HPDE6-E6E7 (cell line): ENCODE results near the gene SLC24A4.

Experiments used
- DNase-seq: peaks from one replicate; pipeline ENCODE4 v3.0.0; 2011; ENCODE audit warnings: missing footprints; ENCODE audit errors: extremely low spot score

The SLC24A4 gene

DNA sequence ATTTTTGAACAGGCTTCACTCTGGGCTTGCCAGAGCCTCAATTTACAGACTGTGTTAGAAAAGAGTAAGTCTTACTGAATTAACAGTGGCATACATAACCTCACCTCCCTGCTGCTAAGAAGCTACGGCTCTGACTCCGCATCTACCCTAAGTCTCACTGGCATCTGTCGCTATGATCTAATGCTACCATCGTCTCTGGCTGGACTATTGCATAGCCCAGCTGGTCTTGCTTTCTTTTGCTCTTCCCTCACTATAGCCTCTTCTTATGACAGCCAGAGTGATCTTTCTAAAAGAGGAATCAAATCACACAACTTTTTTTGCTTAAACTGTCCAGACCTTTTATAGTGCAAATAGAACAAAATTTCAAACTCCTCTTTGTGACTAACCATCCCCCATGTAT is 81.1 kb downstream of the SLC24A4 start:
- no peak for DNase-seq

DNA sequence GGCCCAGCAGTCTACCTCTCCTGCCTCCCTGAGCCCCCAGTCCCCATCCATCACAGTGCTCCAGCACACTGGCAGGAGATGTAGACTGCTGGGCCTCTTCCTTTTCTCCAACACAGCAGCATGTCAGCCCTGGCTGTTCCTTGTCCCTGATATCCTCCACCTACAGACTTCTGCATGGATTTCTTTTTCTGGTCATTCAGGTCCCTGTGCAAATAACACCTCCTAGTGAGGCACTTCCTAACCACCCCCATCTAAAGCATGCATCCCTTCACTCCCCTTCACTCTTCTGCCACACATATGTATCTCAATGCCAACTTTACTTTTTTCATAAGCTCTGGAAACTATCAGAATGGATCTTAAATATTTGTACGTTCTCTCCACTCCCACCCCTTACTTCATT is 81.5 kb downstream of the SLC24A4 start:
- DNase-seq, result no peak

DNA sequence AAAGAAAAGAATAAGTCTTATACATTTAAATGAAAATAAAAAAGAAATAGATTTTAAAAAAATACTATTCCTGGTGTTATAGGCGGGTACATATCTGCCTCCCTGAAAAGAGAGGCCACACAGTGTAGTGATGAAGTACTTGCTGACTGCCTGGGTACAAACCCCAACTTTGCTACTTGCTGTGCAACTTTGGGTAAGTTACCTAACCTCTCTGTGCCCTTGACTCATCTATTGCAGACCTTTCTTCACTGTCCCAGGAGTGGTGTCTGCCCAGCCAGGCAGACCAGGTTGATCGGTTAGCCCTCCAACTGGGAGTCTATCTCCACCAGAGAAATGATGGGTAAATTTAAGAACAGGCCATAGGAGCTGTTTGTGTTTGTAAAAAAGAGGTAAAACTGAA is 82.0 kb downstream of the SLC24A4 start:
- no peak for DNase-seq

DNA sequence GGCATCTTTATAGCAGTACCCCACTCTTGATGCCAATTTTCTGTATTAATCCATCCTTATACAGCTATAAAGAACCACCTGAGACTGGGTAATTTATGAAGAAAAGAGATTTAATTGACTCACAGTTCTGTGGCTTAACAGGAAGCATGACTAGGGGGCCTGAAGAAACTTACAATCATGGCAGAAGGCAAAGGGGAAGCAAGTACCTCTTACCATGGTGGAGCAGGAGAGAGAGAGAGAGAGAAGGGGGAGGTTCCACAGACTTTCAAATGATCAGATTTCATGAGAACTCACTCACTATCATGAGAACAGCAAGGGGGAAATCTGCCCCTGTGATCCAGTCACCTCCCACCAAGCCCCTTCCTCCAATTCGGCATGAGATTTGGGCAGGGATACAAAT is 84.4 kb downstream of the SLC24A4 start:
- DNase-seq, result no peak

DNA sequence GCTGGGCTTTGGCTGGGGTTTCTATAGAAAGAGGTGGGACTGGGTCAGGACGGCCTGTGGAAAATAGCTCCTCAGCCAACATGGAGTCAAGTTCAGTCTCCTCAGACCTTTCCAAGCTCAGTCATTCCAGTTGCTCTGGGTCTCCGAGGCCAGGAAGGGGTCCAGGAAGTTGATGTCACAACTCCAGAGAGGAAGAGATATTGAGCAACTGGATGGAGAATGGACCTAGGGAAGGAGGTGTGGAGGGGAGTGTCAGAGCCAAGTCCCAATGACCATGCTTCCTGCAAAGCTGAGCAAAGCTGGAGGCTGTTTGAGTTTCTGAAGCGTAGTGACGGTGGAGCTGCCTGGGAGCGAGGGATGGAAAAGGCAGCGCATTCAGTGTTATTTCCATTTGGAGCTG is 86.1 kb downstream of the SLC24A4 start:
- no peak for DNase-seq

DNA sequence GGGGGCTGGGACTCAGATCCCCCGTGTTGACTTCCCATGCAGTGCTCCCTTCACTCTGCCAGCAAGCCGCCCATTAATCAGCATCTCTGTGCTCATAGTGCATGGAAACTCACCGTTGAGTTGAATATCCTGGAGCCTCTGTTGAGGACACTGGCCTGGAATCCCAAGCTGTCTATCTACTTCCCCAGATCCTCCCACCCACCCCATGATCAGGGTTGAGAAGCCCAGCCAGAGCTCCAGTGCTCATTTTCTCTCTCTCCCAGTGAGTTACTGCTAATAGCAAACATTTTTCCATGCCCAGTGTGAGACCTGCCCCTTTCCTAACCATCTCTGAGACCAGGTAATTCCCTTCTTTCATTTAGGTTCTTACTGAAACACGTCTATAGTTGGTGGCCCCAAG is 88.2 kb downstream of the SLC24A4 start:
- DNase-seq, result no peak

DNA sequence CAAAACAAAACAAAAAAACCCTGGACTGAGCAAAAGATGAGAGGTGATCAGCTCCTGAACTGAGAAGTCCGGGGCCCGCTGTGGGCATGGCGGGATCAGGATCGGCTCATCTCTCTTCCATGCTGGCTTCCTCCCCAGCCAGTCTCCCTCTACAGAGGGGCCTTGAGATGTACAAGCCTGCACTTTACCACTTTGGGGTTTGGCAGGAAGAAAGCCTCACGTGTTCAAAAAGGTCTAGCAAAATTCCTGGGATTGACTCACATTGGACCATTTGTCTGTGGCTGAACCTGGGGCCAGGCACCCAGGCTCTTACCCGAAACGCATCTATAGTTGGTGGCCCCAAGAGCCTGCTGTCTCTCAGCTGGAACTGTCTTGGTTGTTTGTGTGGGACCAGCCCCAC is 89.0 kb downstream of the SLC24A4 start:
- DNase-seq, result no peak

DNA sequence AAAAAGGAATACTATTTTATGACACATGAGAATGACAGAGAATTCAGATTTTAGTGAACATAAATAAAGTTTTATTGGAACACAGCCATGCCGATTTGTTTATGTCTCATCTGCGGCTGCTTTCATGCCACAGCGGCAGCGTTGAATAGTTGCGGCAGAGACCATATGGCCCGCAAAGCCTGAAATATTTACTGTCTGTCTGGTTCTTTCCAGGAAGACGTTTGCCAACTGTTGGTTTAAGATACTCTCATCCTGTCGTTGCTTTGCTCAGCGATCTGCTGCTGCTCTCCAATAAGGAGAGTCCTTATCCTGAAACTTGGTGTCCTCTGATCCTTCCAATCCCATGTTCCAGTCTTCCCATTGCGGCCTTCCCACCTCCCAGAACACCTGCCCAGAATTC is 89.9 kb downstream of the SLC24A4 start:
- DNase-seq, result no peak

DNA sequence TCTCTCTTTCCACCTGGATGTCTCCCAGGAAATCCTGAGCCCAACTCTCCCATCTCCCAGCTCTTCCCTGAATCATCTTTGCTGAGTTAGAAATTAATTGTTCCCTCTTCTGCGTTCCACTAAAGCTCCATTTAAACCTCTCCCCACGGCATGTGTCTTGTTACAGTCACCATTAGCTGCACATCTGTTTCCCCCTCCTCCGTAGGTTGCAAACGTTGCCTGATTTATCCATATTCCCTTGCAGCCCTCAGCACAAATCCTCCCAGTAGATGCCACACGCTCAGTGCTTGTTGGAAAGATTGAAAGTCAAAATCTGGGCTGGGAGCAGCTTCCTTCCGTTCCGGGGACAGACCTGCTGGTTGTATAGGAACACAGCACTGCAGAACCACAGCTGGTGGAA is 90.4 kb downstream of the SLC24A4 start:
- DNase-seq, result no peak

DNA sequence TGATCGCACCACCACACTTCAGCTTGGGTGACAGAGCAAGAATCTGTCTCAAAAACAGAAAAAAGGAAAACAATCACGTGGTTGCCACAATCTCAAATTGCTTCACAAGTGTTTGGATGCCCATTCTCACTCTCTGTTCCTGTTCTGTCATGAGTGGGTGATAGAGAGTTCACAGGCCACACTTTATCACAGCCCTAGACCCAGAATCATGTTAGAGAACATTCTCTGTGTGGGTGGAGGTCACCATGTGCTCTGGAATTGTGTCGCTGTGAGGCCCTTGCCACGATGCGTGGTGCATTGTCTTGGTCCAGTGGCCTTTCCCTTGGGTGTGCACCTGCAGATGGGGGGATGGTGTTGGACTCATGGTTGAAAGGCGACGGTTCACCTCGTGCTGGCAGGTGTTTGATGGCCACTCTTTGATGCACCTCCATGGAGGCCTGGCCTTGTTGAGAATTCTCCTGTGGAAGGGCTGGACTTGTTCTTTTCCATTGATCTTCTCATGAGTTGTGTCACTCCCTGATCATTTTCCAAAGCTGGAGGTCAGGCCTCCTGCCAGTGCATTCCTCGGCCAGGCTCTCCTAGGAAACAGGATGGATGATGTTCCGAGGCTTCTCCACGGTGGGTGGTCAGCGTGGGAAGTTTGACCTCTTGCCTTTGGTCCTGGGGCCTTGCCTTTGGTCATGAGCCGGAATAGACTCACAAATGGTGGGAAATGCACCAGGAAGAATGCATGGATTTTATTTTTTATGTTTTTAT is 91.9 kb downstream of the SLC24A4 start:
- no peak for DNase-seq

DNA sequence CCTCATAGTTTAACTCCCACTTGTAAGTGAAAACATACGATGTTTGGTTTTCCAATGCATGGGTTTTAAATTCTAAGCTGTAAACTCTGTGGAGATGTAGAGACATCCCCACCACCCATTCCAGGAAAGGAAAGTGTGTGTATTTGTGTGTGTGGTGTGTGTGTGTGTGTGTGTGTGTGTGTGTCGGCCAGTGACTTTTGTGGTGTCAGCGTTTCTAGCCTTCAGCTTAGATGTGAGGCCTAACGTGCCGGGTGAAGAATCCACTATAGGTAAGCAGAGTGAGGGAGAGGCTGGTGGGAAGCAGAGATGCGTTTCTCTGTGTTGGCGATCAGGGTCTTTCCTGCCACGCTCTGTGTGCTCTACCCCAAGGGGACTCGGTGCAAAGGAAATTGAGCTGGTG is 93.0 kb downstream of the SLC24A4 start:
- no peak for DNase-seq

DNA sequence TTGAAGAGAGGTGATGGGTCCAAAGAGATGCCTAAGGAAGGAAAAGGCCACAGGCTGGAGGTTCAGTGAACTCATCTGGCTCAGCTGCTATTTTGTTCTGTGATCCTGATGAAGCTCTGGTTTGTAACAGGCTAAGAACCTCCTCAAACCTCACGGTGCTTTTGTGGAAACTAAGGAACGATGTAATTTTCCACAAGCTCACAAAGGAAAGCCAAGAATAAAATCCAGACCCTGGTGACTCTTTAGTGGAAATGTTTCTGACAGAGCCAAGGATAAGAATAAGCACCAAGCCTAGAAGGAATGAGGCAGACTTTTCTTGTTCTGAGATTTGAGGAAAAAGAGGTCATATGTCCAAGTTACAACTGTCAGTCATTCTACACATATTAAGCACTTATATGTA is 93.6 kb downstream of the SLC24A4 start:
- no peak for DNase-seq

DNA sequence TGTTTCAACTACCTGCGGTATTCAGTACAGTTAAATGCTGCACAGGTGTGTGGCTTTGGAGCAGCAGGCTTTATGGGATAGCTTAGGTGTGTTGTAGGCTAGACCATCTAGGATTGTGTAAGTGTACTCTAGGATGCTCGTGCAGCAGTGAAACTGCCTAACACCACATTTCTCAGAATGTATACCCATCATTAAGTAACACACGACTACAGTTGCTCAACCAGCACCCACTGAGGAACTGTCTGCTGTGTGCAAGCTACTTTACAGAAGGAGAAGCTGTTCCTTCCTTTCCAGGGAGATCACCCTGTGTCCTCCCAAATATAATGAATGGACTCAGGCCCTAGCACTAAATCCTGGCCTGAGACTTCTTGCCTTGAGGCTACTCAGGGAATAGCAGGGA is 94.8 kb downstream of the SLC24A4 start:
- DNase-seq, result no peak

DNA sequence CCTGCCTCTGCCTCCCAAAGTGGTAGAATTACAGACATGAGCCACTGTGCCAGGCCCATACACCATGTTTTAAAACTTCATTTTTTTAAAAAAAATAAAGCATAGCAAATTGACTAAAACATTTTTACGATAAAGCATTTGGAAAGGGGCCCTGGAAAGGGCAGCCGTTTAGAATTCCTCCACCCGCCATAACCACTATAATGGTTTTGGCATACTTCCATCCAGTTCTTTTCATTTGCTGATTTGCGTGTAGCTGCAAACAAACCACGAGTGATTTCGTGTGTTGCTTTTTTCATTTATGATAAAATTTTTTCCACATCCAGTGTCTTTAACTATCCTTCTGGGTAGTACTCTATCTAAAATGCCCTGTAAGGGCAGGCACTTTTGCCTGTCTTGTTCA is 98.8 kb downstream of the SLC24A4 start:
- DNase-seq, result no peak

DNA sequence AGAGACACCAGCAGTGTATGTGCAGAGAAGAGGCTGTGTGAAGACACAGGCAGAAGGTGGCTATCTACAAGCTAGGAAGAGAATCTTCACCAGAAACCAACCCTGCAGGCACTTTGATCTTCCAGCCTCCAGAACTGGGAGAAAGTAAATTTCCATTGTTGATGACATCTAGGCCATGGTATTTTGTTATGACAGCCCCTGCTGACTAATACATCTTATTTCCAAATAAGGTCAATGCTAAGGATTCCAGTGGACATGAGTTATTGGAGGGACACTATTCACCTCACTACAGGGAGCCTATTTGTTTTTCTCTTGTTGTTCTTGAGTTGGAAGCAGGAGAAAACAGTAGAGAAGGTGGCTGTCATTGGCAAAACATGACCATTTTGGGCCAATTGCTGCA is 102.1 kb downstream of the SLC24A4 start:
- DNase-seq, result no peak

DNA sequence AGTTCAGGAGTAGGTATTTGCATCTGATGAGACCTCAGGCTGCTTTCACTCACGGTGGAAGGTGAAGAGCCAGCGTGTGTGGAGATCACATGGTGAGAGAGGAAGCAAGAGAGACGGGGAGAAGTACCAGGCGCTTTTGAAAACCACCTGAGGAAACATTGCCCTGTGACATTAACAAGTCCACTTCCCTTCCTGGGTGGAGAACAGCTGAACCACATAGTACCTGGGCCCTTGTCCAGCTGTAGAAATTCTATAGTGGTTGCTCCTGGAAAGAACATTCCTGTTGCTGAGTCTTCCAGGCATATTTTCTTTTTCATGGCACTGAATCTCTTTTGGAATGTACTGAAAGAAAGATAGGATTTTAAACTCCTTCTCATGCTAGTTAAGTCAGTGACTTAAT is 103.3 kb downstream of the SLC24A4 start:
- DNase-seq, result no peak

DNA sequence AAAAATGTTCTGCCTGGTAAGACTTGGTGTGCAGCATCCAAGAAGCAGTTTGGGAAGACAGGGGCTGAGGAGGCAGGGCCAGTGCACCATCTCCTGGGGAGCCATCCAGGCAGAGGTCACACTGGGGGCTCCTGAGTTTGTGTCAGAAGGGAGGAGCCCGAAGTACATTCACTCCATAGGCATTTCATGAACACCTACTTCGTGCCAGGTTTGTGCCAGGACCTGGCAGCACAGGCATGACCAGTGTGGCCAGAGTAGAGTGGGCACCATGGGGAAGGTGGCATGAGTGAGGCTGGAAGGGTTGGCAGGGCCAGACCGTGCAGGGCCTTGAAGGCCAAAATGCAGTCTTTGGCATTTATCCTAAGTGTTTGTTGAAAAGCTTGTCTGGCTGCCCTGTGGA is 104.1 kb downstream of the SLC24A4 start:
- no peak for DNase-seq

DNA sequence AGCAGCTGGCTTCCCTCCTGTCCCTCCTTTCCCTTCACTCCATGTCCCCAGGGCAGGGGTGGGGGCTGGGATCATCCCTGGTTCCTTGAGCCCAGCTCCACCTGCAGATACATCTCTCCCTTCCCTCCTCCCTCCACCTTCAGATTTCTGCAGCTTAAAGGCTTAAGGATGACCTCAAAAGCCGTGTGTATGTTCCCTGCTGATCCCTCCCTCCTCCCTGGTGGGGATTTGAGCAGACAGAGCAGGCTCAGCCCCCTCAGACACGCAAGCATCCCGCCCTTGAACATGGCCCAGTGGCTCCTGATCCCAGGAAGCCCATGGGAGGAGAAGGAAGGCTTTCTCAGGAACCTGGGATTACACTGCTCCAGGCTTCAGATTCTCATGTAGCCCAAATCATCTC is 107.7 kb downstream of the SLC24A4 start:
- no peak for DNase-seq

DNA sequence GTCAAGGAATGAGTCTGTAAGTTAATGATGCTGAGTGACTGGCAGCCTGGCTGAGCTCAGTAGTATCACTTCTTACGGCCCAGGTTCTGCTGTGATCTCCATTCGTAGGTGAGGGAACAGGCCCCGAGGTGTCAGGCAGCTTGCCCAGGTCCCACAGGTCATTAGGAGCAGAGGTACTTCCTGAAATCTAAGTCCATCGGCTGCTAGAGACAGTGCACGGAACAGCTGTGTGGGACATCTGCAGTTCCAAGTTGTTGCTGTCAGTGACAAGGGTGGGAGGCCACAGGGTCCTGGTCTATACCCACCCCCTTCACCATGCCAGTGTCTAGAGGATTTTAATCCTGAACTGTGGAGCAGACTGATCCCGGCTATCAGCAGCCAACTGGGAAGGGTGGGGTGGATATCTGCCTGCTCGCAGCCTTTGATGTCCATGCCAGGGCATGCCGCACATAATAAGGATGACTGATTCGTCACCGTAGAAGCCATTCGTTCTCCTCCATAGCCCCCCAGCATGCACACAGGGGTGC is 108.3 kb downstream of the SLC24A4 start:
- DNase-seq, result no peak

DNA sequence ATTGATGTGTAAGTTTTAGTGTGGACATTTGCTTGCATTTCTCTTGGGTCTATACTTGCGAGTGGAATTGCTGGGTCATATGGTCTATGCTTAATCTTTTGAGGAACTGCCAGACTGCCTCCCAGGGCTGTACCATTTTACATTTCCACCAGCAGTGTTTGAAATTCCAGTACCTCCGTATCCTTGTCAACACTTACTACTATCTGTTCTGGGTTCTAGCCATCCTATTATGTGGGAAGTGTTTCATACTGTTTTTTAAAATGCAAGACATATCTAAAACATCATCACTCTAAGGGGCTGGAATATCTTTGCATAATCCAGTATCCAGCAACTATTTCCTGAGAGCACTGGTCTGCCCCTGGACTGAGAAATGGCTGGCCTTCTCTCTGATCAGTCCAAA is 110.4 kb downstream of the SLC24A4 start:
- no peak for DNase-seq

DNA sequence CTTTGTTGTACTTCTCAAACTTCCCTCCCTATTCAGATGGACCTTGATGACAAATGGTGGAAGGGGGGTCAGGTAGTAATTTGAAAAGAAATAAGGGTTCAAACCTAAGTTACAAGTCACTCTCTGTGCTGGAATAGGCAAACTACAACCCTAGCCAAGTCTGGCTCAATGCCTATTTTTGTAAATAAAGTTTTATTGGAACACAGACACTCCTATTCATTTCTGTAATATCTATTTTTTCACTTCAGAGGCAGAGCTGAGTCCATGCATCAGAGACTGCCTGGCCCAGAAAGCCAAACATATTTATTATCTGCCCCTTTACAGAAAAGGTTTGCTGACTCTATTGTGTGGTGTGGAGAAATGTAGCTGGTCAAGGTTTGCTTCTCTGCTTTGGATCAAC is 112.2 kb downstream of the SLC24A4 start:
- no peak for DNase-seq

DNA sequence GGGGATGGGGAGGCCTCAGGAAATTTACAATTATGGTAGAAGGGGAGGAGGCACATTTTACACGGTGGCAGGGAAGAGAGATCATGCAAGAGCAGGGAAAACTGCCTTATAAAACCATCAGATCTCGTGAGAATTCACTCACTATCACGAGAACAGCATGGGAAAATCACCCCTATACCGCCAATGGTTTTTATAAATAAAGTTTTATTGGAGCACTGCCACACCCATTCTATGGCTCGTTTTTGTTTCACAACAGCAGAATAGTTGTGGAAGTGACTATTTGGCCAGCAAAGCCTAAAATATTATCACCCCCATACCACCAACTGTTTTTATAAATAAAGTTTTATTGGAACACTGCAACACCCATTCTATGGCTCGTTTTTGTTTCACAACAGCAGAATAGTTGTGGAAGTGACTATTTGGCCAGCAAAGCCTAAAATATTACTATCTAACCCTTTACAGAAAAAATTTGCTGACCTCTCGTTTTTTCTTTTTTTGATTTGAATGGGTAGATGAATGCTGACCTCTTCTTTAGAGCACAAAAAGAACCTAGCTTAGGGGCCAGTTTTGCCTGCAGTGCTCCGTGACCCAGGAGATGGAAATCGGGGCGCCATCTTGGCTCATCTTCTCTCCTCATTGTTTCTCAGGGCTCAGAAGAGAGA is 113.3 kb downstream of the SLC24A4 start:
- DNase-seq, result no peak

DNA sequence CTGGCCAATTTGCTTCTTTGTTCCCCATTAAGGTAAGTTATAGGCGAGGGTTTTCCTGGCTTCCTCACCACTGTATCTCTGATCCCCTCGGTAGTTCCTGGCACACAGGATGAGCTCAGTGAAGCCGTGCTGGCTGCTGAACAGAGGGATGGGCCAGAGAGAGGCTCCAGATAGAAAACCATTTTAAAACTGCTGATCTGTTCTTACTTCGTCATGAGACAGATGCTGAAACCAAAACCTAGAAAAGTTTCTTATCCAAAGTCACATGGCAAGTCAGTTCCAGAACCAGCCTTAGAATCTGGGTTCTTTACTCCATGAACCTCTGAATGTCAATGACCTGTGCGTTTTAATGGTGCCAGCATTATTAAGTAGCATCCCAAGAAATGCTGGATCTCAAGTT is 114.3 kb downstream of the SLC24A4 start:
- DNase-seq, result no peak
